Endodermal cell (in vitro differentiated cells): ENCODE results near the gene OR10A4. TPM values are rescaled to one million over a fixed set of nuclear protein-coding genes. Genes with fewer than 3 reads are reported as not detected.

Experiments
- DNase-seq: peaks from one replicate; pipeline ENCODE4 v3.0.0-alpha.2; 2017
- H3K27ac ChIP-seq: 2 replicates; pipeline ENCODE4 v1.5.1; 2013; ENCODE audit warnings: mild to moderate bottlenecking, low read depth, low read length, moderate library complexity
- H3K27me3 ChIP-seq: 2 replicates; pipeline ENCODE4 v1.6.1; 2013; ENCODE audit warnings: mild to moderate bottlenecking, low read length, moderate library complexity; ENCODE audit not compliant: insufficient read depth, control insufficient read depth, poor library complexity, severe bottlenecking
- H3K36me3 ChIP-seq: 2 replicates; pipeline ENCODE4 v1.7.0; 2013; ENCODE audit warnings: mild to moderate bottlenecking, low read length, moderate library complexity; ENCODE audit not compliant: control insufficient read depth, insufficient read depth
- H3K4me1 ChIP-seq: one replicate; pipeline ENCODE4 v1.7.0; 2013; ENCODE audit warnings: low read length; ENCODE audit not compliant: control insufficient read depth, insufficient read depth
- H3K4me3 ChIP-seq: 2 replicates; pipeline ENCODE4 v1.5.1; 2013; ENCODE audit warnings: mild to moderate bottlenecking, low read length, moderate library complexity
- H3K9ac ChIP-seq: 2 replicates; pipeline ENCODE4 v1.6.1; 2013; ENCODE audit warnings: mild to moderate bottlenecking, low read length, moderate library complexity; ENCODE audit not compliant: poor library complexity, severe bottlenecking; ENCODE audit errors: extremely low read depth
- H3K9me3 ChIP-seq: 2 replicates; pipeline ENCODE4 v1.6.1; 2013; ENCODE audit warnings: mild to moderate bottlenecking, low read length, moderate library complexity; ENCODE audit not compliant: control insufficient read depth
- H3K27ac Mint-ChIP-seq: 2 replicates; pipeline ENCODE4 v1.8.0; 2020; ENCODE audit warnings: mixed read lengths
- H3K27me3 Mint-ChIP-seq: 2 replicates; pipeline ENCODE4 v1.8.0; 2021; ENCODE audit warnings: mild to moderate bottlenecking, mixed read lengths; ENCODE audit not compliant: insufficient read depth
- H3K36me3 Mint-ChIP-seq: 2 replicates; pipeline ENCODE4 v1.8.0; 2020; ENCODE audit warnings: low read depth, mixed read lengths
- H3K4me1 Mint-ChIP-seq: 2 replicates; pipeline ENCODE4 v1.8.0; 2020; ENCODE audit warnings: mixed read lengths
- H3K4me3 Mint-ChIP-seq: 2 replicates; pipeline ENCODE4 v1.8.0; 2020; ENCODE audit warnings: mild to moderate bottlenecking, moderate library complexity, mixed read lengths
- H3K9me3 Mint-ChIP-seq: 2 replicates; pipeline ENCODE4 v1.8.0; 2020; ENCODE audit warnings: mild to moderate bottlenecking, mixed read lengths
- WGBS, 2 experiments: methylation state at CpG; one replicate each; pipeline versions ENCODE4 v1.1.5 to v1.1.7; 2013; ENCODE audit warnings: missing lambda C conversion rate in 2 of 2, mixed read lengths in 1 of 2; ENCODE audit not compliant: insufficient coverage in 1 of 2, insufficient read length in 1 of 2; 5-methylcytosine and 5-hydroxymethylcytosine counted together
- total RNA-seq, 2 donors: library from RNA; stranded (reverse); fragmentation: NEBNext Ultra II Directional in 1 of 2; extraction: Animal tissue kit (Norgen Biotek cat#: 25700) in 1 of 2; gene quantifications; 2 replicates in 1 of 2; 3 replicates in 1 of 2; pipeline ENCODE4 v1.2.1, GENCODE V29; 2021
- TF ChIP-seq, protein P1 (sequence below): fragments of 200-600 bp; sonication (generic); conservative IDR thresholded peaks from 2 replicates; pipeline ENCODE4 v1.5.0; 2021; ENCODE audit warnings: antibody characterized with exemption, mild to moderate bottlenecking

The OR10A4 gene
- total RNA-seq, 2 donors from 2014 or later: not detected

DNA sequence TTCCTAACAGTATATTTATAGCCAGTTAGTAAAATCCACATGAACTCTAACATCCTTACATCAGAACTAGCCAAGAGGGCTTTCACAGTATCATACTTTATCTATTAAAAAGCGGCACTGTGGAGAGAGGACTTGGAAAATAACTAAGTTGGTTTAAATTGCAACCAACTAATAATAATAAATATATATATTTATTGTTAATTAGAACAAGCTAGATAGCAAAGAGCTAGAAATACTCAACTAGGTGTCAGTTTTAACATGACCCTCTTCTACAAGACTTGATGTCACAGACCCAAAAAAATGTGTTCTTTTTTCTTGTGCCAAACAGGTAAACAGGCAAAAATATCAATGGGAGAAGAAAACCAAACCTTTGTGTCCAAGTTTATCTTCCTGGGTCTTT is 44.3 kb downstream of the OR10A4 start, which contains the start of gene OR2D3:
Gene OR2D3 (plus strand): TSS at position 301 of the 400 bp plus-strand sequence. CDS start 0 bp downstream, at position 301.
- H3K27me3 Mint-ChIP-seq: no peaks in the 10 kb centered on the region
- no peaks in the 10 kb centered on the region for H3K9me3 Mint-ChIP-seq
- DNase-seq: no peak
- no peak within 1 kb of the TSS for H3K4me3 Mint-ChIP-seq
- Histone ChIP-seq H3K36me3 (no peaks in the 10 kb centered on the region), H3K27ac (no peak within 1 kb of the TSS), H3K9me3 (no peaks in the 10 kb centered on the region), H3K27me3 (no peaks in the 10 kb centered on the region), H3K9ac (no peak within 1 kb of the TSS), H3K4me1 (no peaks in the 10 kb centered on the region), H3K4me3 (no peak within 1 kb of the TSS)
- H3K4me1 Mint-ChIP-seq: peaks cover 3% of the 10 kb centered on the region
- H3K27ac Mint-ChIP-seq: no peak within 1 kb of the TSS
- TF ChIP-seq, protein P1, sequence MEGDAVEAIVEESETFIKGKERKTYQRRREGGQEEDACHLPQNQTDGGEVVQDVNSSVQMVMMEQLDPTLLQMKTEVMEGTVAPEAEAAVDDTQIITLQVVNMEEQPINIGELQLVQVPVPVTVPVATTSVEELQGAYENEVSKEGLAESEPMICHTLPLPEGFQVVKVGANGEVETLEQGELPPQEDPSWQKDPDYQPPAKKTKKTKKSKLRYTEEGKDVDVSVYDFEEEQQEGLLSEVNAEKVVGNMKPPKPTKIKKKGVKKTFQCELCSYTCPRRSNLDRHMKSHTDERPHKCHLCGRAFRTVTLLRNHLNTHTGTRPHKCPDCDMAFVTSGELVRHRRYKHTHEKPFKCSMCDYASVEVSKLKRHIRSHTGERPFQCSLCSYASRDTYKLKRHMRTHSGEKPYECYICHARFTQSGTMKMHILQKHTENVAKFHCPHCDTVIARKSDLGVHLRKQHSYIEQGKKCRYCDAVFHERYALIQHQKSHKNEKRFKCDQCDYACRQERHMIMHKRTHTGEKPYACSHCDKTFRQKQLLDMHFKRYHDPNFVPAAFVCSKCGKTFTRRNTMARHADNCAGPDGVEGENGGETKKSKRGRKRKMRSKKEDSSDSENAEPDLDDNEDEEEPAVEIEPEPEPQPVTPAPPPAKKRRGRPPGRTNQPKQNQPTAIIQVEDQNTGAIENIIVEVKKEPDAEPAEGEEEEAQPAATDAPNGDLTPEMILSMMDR: no peak
- WGBS, 2 experiments: no CpG with 5 or more reads among the region's 1 CpG
- H3K36me3 Mint-ChIP-seq: no peaks in the 10 kb centered on the region

DNA sequence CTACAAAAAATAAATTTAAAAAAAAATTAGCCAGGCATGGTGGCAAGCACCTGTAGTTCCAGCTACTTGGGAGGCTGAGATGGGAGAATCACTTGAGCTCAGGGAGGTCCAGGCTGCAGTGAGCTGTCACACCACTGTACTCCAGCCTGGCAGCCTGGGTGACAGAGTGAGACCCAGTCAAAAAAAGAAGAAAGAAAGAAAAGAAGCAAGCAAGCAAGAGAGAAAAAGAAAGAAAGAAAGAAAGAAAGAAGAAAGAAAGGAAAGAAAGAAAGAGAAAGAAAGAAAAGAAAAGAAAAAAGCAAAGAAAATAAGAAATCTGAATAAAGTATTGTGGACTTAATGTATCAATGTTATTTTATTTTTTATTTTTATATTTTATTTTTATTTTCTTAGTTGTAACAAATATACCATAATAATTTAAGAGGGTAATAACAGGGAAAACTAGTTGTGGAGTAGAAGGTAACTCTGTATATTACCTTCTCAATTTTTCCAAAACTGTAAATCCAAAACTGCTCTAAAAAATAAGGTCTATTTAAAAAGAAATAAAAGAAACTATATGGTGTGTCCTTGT is 48.7 kb downstream of the OR10A4 start:
- Mint-ChIP-seq H3K4me3 (no peak overlapping the region), H3K27ac (no peak overlapping the region), H3K9me3 (no peaks in the 10 kb centered on the region), H3K36me3 (peaks cover 8% of the 10 kb centered on the region), H3K4me1 (peaks cover 12% of the 10 kb centered on the region), H3K27me3 (no peaks in the 10 kb centered on the region)
- no peak overlapping the region for H3K4me3 ChIP-seq
- H3K9me3 ChIP-seq: no peaks in the 10 kb centered on the region
- DNase-seq: no peak
- H3K36me3 ChIP-seq: no peaks in the 10 kb centered on the region
- TF ChIP-seq, protein P1: no peak
- H3K27ac ChIP-seq: no peak overlapping the region
- H3K4me1 ChIP-seq: no peaks in the 10 kb centered on the region
- no peak overlapping the region for H3K9ac ChIP-seq
- no peaks in the 10 kb centered on the region for H3K27me3 ChIP-seq

DNA sequence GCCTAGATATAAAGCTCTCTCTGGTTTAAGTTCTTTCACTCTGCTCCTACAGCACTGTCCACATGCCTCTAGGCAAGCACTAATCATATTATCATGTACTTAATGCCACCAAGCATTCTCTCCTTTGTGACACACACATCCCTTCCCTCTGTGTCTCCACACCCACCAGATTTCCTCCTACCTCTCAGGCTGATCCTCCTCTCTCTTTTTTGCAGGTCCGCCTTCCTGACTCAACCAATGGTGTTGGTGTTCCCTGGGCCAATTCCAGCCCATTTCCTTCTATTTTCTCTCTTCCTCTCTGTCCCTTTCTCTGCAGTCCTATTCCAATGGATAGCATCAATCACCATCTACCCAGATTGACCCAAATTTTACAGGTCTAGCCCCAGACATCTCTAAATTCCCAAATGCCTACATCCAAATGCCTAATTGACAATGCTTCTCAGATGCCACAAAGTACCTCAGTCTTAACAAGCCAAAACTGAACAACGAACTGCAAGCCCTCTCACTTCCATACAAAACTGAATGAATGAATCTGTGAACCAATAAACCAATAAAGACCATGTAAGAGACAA is 49.3 kb downstream of the OR10A4 start:
- H3K4me1 Mint-ChIP-seq: peaks cover 12% of the 10 kb centered on the region
- peak; percentile 76 for DNase-seq
- H3K36me3 Mint-ChIP-seq: peaks cover 8% of the 10 kb centered on the region
- H3K27me3 ChIP-seq: no peaks in the 10 kb centered on the region
- no peaks in the 10 kb centered on the region for H3K9me3 Mint-ChIP-seq
- H3K4me3 ChIP-seq: peak overlapping the region; percentile 90
- no peaks in the 10 kb centered on the region for H3K9me3 ChIP-seq
- WGBS, 2 experiments: 67 to 94% methylated on average over 2 of the region's 2 CpGs
- H3K27ac Mint-ChIP-seq: peak overlapping the region; percentile 97
- peak overlapping the region; percentile 97 for H3K4me3 Mint-ChIP-seq
- no peaks in the 10 kb centered on the region for H3K36me3 ChIP-seq
- TF ChIP-seq, protein P1: no peak
- H3K27me3 Mint-ChIP-seq: no peaks in the 10 kb centered on the region
- H3K9ac ChIP-seq: no peak overlapping the region
- H3K4me1 ChIP-seq: no peaks in the 10 kb centered on the region
- no peak overlapping the region for H3K27ac ChIP-seq
